ENCODE measurements around the gene ARHGAP45. TPM values are rescaled to one million over a fixed set of nuclear protein-coding genes. Genes with fewer than 3 reads are reported as not detected.

The ARHGAP45 gene
- total and polyA plus RNA-seq, 9 of the 15 experiments (the other 6 are each of a cell fraction or from before 2014, with no cell fraction given), result 0.08 to 22.1 (median 4.2) TPM

DNA sequence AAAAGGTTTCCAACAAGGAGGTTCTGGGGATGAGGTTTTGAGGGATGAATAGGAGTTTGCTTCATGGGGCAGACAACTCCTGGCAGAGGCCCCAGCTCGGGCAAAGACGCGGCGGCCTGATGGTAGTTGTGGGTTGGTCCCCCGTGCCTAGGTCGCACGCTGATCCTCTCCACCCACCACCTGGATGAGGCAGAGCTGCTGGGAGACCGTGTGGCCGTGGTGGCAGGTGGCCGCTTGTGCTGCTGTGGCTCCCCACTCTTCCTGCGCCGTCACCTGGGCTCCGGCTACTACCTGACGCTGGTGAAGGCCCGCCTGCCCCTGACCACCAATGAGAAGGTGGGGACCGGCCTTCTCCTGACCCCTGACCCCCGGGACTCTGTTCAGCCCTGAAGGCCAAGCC, 15.2 kb upstream of the ARHGAP45 start:
- POLR2A ChIA-PET, result no interaction called here
- Histone ChIP-seq H3K36me3 (ENCODE audit: control insufficient read depth, insufficient read depth, low read length) (peaks cover 74% of the 10 kb centered on the region), H4K20me1 (replicated peaks; ENCODE audit: control insufficient read depth, insufficient read depth, low read length) (0 out of 2 replicates have a peak, but pooled peaks cover 4% of the 10 kb centered on the region), H3K9me1 (ENCODE audit: control insufficient read depth, insufficient read depth, low read length) (no peaks in the 10 kb centered on the region), H3K4me2 (ENCODE audit: insufficient read depth, low read length) (no peak overlapping the region), H2AFZ (ENCODE audit: low read depth, low read length) (no peak overlapping the region), H3K79me2 (ENCODE audit: control insufficient read depth, insufficient read depth, low read length) (peaks cover 5% of the 10 kb centered on the region; the same call in 2 of the 3 replicates), H3K27me3 (ENCODE audit: control insufficient read depth in 2 of 2, insufficient read depth in 2 of 2, low read length in 2 of 2) (no peaks in the 10 kb centered on the region), H3K4me1 (replicated peaks in 1 of 2; ENCODE audit: control insufficient read depth in 2 of 2, insufficient read depth in 2 of 2, low read length in 2 of 2) (peaks cover 0 to 61% of the 10 kb centered on the region in 2 experiments; a peak in 3 of 5 replicates), H3K4me3 (no peak overlapping the region), H3K9ac (ENCODE audit: insufficient read depth in 1 of 2, low read depth in 2 of 2, low read length in 2 of 2) (0 out of 4 replicates have a peak overlapping the region, but pooled peaks of 1 of the 2 experiments have one; percentile 15), H3K9me3 (replicated peaks; ENCODE audit: control insufficient read depth, insufficient read depth, low read depth, low read length) (no peaks in the 10 kb centered on the region), H3K27ac (ENCODE audit: extremely low read depth, low read depth, low read length) (peak overlapping the region; percentile 19; the same call in 2 of the 3 replicates)
- DNase-seq (ENCODE audit: extremely low read depth in 1 of 4, low spot score in 3 of 4) (no peak), FAIRE-seq (no peak), ATAC-seq (no peak)
- intact Hi-C loops (cut with micrococcal nuclease), result no loop called here
- CTCF ChIA-PET (ENCODE audit: low intra/inter-chr PET ratio), result no interaction called here
- BruUV-seq (replicated peaks), result no TSS peak
- in situ Hi-C loops (cut with MboI), result no loop called here
- TF ChIP-seq, protein P1, sequence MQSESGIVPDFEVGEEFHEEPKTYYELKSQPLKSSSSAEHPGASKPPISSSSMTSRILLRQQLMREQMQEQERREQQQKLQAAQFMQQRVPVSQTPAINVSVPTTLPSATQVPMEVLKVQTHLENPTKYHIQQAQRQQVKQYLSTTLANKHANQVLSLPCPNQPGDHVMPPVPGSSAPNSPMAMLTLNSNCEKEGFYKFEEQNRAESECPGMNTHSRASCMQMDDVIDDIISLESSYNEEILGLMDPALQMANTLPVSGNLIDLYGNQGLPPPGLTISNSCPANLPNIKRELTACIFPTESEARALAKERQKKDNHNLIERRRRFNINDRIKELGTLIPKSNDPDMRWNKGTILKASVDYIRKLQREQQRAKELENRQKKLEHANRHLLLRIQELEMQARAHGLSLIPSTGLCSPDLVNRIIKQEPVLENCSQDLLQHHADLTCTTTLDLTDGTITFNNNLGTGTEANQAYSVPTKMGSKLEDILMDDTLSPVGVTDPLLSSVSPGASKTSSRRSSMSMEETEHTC (IDR thresholded peaks at IDR 0.05), result no peak
- TF ChIP-seq TEAD2 (tag; IDR thresholded peaks at IDR 0.05) (no peak), POLR2G (IDR thresholded peaks at IDR 0.05; ENCODE audit: low read depth, low read length) (peak; percentile 68), GATAD2A (IDR thresholded peaks at IDR 0.05) (no peak), ZFP1 (CRISPR knock-in tag; IDR thresholded peaks at IDR 0.05) (no peak), PML (IDR thresholded peaks at IDR 0.05; ENCODE audit: low read length) (no peak), RBFOX2 (IDR thresholded peaks at IDR 0.05; ENCODE audit: low read depth, low read length) (0 out of 2 replicates have a peak, but pooled peaks have one; percentile 27), CBX2 (IDR thresholded peaks at IDR 0.05; ENCODE audit: insufficient read depth, low read length, poor library complexity, severe bottlenecking) (no peak)
- TF ChIP-seq, protein P2, sequence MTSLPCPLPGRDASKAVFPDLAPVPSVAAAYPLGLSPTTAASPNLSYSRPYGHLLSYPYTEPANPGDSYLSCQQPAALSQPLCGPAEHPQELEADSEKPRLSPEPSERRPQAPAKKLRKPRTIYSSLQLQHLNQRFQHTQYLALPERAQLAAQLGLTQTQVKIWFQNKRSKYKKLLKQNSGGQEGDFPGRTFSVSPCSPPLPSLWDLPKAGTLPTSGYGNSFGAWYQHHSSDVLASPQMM (CRISPR knock-in tag; IDR thresholded peaks at IDR 0.05), result no peak
- TF ChIP-seq, protein P3, sequence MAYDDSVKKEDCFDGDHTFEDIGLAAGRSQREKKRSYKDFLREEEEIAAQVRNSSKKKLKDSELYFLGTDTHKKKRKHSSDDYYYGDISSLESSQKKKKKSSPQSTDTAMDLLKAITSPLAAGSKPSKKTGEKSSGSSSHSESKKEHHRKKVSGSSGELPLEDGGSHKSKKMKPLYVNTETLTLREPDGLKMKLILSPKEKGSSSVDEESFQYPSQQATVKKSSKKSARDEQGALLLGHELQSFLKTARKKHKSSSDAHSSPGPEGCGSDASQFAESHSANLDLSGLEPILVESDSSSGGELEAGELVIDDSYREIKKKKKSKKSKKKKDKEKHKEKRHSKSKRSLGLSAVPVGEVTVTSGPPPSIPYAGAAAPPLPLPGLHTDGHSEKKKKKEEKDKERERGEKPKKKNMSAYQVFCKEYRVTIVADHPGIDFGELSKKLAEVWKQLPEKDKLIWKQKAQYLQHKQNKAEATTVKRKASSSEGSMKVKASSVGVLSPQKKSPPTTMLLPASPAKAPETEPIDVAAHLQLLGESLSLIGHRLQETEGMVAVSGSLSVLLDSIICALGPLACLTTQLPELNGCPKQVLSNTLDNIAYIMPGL (CRISPR knock-in tag; IDR thresholded peaks at IDR 0.05), result no peak
- WGBS (ENCODE audit: insufficient coverage, low coverage, missing lambda C conversion rate), result 88% methylated on average over 12 of the region's 17 CpGs
